Upper lobe of right lung (tissue), 1 donor: Measurements from ENCODE around the gene PMEPA1. TPM values are rescaled to one million over a fixed set of nuclear protein-coding genes. Genes with fewer than 3 reads are reported as not detected.
A peak's percentile ranks its signal among the peaks of the same experiment; 100 is the strongest.

Experiments used
- ATAC-seq: fragments of 200-7000 bp; cut with Tn5 transposase; one replicate; pipeline ENCODE4 v1.9.1; 2020; ENCODE audit warnings: mild to moderate bottlenecking, moderate library complexity
- DNase-seq: peaks from one replicate; pipeline ENCODE4 v3.0.0-alpha.2; 2020
- H3K27ac ChIP-seq: fragments of 200-600 bp; one replicate; pipeline ENCODE4 v1.8.0; 2022
- H3K27me3 ChIP-seq: fragments of 200-600 bp; one replicate; pipeline ENCODE4 v1.8.0; 2022; ENCODE audit warnings: mild to moderate bottlenecking
- H3K36me3 ChIP-seq: fragments of 200-600 bp; one replicate; pipeline ENCODE4 v1.8.0; 2022
- H3K4me1 ChIP-seq: fragments of 200-600 bp; one replicate; pipeline ENCODE4 v1.8.0; 2022
- H3K4me3 ChIP-seq: fragments of 200-600 bp; one replicate; pipeline ENCODE4 v1.8.0; 2022; ENCODE audit warnings: mild to moderate bottlenecking
- H3K9me3 ChIP-seq: fragments of 200-600 bp; one replicate; pipeline ENCODE4 v1.8.0; 2022
- intact Hi-C: fragments of 100-400 bp; cut with DNase I; formaldehyde crosslinking; loops from one replicate; pipeline ENCODE4 v1.11.0; 2022
- total RNA-seq: library from RNA; stranded (reverse); fragmentation: NEBNext Ultra II Directional; extraction: Animal tissue kit (Norgen Biotek cat#: 25700); gene quantifications from one replicate; pipeline ENCODE4 v1.2.1, GENCODE V29; 2021
- TF ChIP-seq, protein P1 (sequence below): fragments of 200-600 bp; IDR thresholded peaks from one replicate; pipeline ENCODE4 v1.8.0; 2022; ENCODE audit warnings: antibody characterized with exemption
- donor health status: DM: no; HTN: yes; CAD: no; lungs with severe emphysema.

PMEPA1 gene
- total RNA-seq, 1 donor from 2014 or later: 49.1 TPM

DNA sequence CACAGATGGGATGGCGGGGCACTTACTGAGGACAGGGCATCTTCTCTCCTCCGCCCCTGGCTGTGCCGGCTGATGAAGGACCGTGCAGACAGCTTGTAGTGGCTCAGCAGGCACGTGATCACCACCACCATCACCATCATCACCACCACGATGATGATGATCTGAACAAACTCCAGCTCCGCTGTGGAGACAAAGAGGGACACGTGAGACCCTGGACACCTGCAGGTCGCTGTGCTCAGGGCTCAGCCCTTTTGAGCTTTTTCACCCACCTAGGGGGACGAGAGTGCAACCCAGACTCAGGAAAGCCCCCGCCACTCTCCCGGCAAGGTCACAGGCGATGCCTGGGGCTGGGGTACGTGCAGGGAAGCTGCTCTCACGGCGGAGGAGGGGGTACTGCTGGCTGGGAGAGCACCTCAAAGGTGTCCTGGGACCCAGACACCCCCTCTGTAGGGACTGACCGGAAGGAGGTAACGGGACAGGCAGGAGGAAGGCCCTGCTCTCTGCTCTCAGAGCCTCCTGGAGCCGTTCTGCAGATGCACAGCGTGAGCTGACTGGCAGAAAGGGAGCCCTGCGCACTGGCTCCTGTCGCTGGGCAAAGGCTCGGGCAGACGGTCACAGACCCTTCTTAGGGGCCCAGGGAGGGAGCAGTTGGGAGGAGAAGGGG, 50.2 kb downstream of the PMEPA1 start:
- H3K27ac ChIP-seq: no peak overlapping the region
- DNase-seq: peak; percentile 59
- no peak for ATAC-seq
- TF ChIP-seq, protein P1, sequence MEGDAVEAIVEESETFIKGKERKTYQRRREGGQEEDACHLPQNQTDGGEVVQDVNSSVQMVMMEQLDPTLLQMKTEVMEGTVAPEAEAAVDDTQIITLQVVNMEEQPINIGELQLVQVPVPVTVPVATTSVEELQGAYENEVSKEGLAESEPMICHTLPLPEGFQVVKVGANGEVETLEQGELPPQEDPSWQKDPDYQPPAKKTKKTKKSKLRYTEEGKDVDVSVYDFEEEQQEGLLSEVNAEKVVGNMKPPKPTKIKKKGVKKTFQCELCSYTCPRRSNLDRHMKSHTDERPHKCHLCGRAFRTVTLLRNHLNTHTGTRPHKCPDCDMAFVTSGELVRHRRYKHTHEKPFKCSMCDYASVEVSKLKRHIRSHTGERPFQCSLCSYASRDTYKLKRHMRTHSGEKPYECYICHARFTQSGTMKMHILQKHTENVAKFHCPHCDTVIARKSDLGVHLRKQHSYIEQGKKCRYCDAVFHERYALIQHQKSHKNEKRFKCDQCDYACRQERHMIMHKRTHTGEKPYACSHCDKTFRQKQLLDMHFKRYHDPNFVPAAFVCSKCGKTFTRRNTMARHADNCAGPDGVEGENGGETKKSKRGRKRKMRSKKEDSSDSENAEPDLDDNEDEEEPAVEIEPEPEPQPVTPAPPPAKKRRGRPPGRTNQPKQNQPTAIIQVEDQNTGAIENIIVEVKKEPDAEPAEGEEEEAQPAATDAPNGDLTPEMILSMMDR: no peak
- H3K4me1 ChIP-seq: no peaks in the 10 kb centered on the region
- peaks cover 9% of the 10 kb centered on the region for H3K36me3 ChIP-seq
- no peaks in the 10 kb centered on the region for H3K9me3 ChIP-seq
- intact Hi-C loops: loop anchor here (10.0 kb wide), 2 partner anchors 425 to 525 kb away; no protein-coding TSS in a partner anchor
- no peaks in the 10 kb centered on the region for H3K27me3 ChIP-seq
- no peak overlapping the region for H3K4me3 ChIP-seq

DNA sequence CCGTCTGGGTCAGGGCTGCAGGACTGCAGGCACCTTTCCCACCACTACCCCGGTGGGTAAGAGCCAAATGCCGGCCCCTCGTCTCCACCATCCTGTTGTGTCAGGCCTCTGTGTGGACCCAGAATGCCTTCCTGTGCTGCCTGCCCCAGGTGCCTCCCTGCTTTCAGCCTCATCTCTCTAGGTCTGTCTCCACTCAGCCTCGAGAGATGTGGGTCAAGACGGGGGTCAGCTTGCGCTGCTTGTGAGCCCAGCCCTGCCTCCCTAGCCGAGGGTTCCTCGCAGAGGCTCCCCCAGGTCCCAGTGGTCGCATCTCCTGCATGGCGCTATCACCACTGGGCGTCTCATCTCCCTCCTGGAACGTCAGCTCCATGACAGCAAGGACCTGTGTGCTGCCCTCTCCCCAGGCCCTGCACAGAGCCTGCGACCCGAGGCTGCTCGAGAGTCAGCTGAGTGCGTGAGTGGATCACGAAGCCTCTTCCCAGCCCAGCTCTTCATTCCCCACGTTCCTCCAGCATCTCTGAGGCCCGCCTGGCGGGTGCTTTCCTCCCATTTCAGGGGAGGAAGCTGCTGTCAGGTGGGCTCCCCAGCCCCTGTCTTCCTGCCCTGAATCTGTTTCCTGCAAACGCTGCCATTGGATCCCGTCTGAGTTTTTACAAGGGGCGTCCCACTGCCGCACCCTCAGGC, 50.8 kb downstream of the PMEPA1 start:
- H3K36me3 ChIP-seq: peaks cover 9% of the 10 kb centered on the region
- no peak overlapping the region for H3K27ac ChIP-seq
- intact Hi-C loops: loop anchor here (10.0 kb wide), 2 partner anchors 426 to 526 kb away; no protein-coding TSS in a partner anchor
- TF ChIP-seq, protein P1: no peak
- no peaks in the 10 kb centered on the region for H3K4me1 ChIP-seq
- ATAC-seq (no peak), DNase-seq (peak; percentile 62)
- no peaks in the 10 kb centered on the region for H3K27me3 ChIP-seq
- H3K4me3 ChIP-seq: no peak overlapping the region
- H3K9me3 ChIP-seq: no peaks in the 10 kb centered on the region

DNA sequence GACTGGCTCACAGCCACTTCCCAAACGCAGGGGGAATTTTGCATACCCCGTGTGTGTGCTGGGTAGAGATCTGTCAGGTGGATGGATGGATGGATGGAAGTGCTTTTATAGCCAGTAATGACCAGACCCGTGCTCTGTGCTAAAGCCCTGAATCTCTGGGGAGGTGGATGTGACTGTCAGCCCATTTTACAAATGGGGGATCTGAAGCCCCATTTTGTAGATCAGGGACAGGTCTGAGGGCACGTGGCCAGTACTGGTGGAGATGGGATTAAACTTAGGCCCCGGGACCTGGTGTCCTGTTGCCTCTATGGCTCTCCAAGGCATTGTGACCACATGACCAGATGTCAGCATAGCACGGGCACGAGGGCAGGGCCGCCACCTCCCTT, 51.4 kb downstream of the PMEPA1 start:
- H3K9me3 ChIP-seq: no peaks in the 10 kb centered on the region
- no peak overlapping the region for H3K27ac ChIP-seq
- H3K36me3 ChIP-seq: peaks cover 9% of the 10 kb centered on the region
- no peak overlapping the region for H3K4me3 ChIP-seq
- no peaks in the 10 kb centered on the region for H3K4me1 ChIP-seq
- TF ChIP-seq, protein P1: no peak
- intact Hi-C loops: loop anchor here (10.0 kb wide), 2 partner anchors 426 to 526 kb away; no protein-coding TSS in a partner anchor
- ATAC-seq: no peak
- H3K27me3 ChIP-seq: no peaks in the 10 kb centered on the region
- DNase-seq: no peak

DNA sequence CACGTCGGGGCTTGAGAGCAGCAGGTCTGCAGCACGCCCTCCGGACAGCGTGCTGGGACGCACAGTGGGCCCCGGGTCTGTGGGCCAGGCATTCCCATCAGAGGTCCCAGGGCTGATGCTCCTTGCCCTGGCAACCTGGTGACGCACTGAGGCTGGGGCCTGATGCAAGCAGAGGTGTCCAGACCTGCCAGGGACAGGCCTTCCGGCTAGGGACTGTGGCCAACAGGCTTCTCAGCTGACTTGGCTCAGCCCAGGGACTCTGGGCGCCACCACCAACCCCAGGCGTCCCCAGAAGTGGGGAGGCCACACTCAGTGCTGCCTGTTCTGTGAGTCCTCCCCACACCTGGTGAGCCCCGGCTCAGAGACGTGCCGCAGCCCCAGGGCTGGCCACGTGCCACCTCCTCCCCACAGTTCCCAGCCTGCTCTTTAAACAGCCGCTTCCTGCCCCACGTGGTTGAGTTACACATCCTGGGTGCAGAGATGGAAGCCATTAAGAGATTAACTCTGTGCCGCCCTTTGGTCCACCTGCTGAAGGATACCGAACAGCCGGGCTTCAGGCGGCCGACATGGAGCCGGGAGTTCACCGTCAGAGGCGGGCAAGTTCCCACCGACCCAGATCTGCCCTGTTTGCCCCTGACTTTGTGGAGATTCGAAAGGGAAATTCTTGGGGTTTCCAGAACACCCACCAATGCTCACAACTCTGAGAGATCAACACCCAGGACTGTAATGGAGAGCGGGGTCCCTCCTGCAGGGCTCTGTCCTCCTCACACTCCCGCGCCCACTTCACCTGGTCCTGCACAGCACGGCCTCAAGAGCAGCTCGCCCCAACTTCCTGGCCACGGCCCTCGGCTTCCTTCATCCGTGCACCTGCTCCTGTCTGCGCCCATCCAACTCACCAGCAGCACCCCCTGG, 52.0 kb downstream of the PMEPA1 start:
- ATAC-seq: peak; percentile 74
- H3K4me1 ChIP-seq: no peaks in the 10 kb centered on the region
- peak; percentile 88 for DNase-seq
- no peaks in the 10 kb centered on the region for H3K27me3 ChIP-seq
- intact Hi-C loops: loop anchor here (10.0 kb wide), 2 partner anchors 427 to 527 kb away; no protein-coding TSS in a partner anchor
- TF ChIP-seq, protein P1: no peak
- no peaks in the 10 kb centered on the region for H3K9me3 ChIP-seq
- H3K27ac ChIP-seq: no peak overlapping the region
- H3K36me3 ChIP-seq: peaks cover 9% of the 10 kb centered on the region
- H3K4me3 ChIP-seq: no peak overlapping the region

DNA sequence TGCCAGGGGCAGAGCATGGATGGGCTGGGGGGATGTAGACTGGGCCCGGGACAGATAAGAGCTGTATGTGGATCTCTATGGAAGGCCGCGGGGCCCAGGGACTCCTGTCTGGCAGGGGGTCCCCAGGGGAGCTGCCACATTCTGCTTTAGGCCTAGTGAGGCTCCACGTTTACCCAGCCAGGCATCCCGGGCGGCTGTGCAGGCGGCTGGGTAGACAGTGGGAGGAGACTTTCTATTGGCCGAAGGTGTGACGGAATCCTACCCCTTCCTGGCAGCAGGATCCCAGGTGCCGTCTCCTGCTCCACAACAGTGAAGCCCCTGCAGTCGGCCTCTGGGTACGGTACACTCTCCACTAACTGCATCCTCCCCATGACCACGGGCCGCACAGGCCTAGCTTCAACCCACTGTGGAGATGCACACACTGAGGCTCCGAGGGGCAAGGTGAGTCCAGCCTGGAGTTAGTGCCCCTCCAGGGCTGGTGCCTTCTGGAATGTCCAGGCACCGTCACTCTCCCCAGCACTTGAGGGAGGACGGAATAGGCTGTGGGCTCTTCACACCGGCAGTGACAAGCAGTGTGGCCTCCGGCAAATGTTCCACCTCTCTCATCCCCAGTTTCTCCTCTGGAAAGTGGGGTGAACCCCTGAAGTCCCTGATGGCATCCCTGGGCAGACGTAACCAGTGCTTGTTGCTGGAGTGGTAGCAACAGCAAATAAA, 52.8 kb downstream of the PMEPA1 start:
- TF ChIP-seq, protein P1: no peak
- Histone ChIP-seq H3K4me3 (no peak overlapping the region), H3K27ac (no peak overlapping the region), H3K36me3 (peaks cover 17% of the 10 kb centered on the region), H3K4me1 (no peaks in the 10 kb centered on the region), H3K9me3 (no peaks in the 10 kb centered on the region), H3K27me3 (no peaks in the 10 kb centered on the region)
- intact Hi-C loops: loop anchor here (10.0 kb wide), 2 partner anchors 428 to 528 kb away; no protein-coding TSS in a partner anchor
- DNase-seq: peak; percentile 55
- ATAC-seq: no peak
